HEK293 (cell line): ENCODE data around the gene TTC23.
"Not testable (repeated sequence)": the region's sequence is repeated elsewhere in the genome, so short reads cannot be mapped to it uniquely, and the experiment has no call there.

Experiments used
- CTCF ChIA-PET: fragments of 350-600 bp; formaldehyde crosslinking; extraction: SDS; loops from one replicate; lab custom pipeline; 2021; ENCODE audit warnings: antibody characterized with exemption; lab: Yijun Ruan, JAX
- POLR2A ChIA-PET: fragments of 300-600 bp; formaldehyde crosslinking; extraction: SDS; loops from one replicate; lab custom pipeline; 2020; ENCODE audit warnings: antibody characterized with exemption, inconsistent platforms; lab: Yijun Ruan, JAX
- H3K27ac ChIP-seq: fragments of 200-500 bp; sonication (Bioruptor generic); 2 replicates; pipeline ENCODE4 v1.5.1; 2014; ENCODE audit warnings: low read depth, low read length, control low read depth, inconsistent platforms; ENCODE audit errors: extremely low read depth
- H3K36me3 ChIP-seq, 2 experiments: fragments of 200-500 bp in 1 of 2; sonication (Bioruptor generic) in 1 of 2; 1 replicate in 1 of 2; 2 replicates in 1 of 2; pipeline ENCODE4 v1.5.1; 2014 to 2017; ENCODE audit warnings: inconsistent platforms in 2 of 2, low read length in 2 of 2; ENCODE audit not compliant: control insufficient read depth in 2 of 2, insufficient read depth in 1 of 2
- H3K4me1 ChIP-seq: fragments of 200-500 bp; sonication (Bioruptor generic); 2 replicates; pipeline ENCODE4 v1.5.1; 2014; ENCODE audit warnings: mild to moderate bottlenecking, low read length, inconsistent platforms; ENCODE audit not compliant: control insufficient read depth, insufficient read depth
- H3K4me3 ChIP-seq: 2 replicates; pipeline ENCODE4 v1.5.1; 2011; ENCODE audit warnings: low read depth, mild to moderate bottlenecking, control low read depth, low read length, moderate library complexity
- H3K9me3 ChIP-seq: fragments of 200-500 bp; sonication (Bioruptor generic); 2 replicates; pipeline ENCODE4 v1.5.1; 2014; ENCODE audit warnings: low read depth, low read length, inconsistent platforms; ENCODE audit not compliant: control insufficient read depth, insufficient read depth
- EGR2 ChIP-seq: fragments of 450-650 bp; formaldehyde crosslinking; IDR thresholded peaks from 2 replicates; pipeline ENCODE4 v1.5.1; 2016; ENCODE audit warnings: low read depth, missing biosample characterization, missing genetic modification characterization
- KLF1 ChIP-seq: fragments of 450-650 bp; formaldehyde crosslinking; IDR thresholded peaks from 2 replicates; pipeline ENCODE4 v1.5.1; 2016; ENCODE audit warnings: missing biosample characterization, missing genetic modification characterization
- MEIS1 ChIP-seq: sonication (generic); formaldehyde crosslinking; IDR thresholded peaks from 2 replicates; pipeline ENCODE4 v1.8.1; 2022; ENCODE audit warnings: missing genetic modification reagents, mild to moderate bottlenecking, borderline replicate concordance
- ZBTB7A ChIP-seq: fragments of 450-650 bp; formaldehyde crosslinking; IDR thresholded peaks from 2 replicates; pipeline ENCODE4 v1.5.1; 2016; ENCODE audit warnings: low read depth, missing biosample characterization, missing genetic modification characterization
- ZFP3 ChIP-seq: fragments of 450-650 bp; formaldehyde crosslinking; IDR thresholded peaks from 2 replicates; pipeline ENCODE4 v1.5.1; 2016; ENCODE audit warnings: low read depth, missing biosample characterization, missing genetic modification characterization
- ZFP41 ChIP-seq: fragments of 450-650 bp; formaldehyde crosslinking; IDR thresholded peaks from 2 replicates; pipeline ENCODE4 v1.5.1; 2016; ENCODE audit warnings: missing biosample characterization, missing genetic modification characterization, borderline replicate concordance
- ZNF133 ChIP-seq: fragments of 450-650 bp; formaldehyde crosslinking; IDR thresholded peaks from 2 replicates; pipeline ENCODE4 v1.5.1; 2016; ENCODE audit warnings: missing biosample characterization, missing genetic modification characterization
- ZNF138 ChIP-seq: fragments of 450-650 bp; formaldehyde crosslinking; IDR thresholded peaks from 2 replicates; pipeline ENCODE4 v1.5.1; 2016; ENCODE audit warnings: missing biosample characterization, missing genetic modification characterization, borderline replicate concordance
- ZNF155 ChIP-seq: fragments of 450-650 bp; formaldehyde crosslinking; IDR thresholded peaks from 2 replicates; pipeline ENCODE4 v1.5.1; 2016; ENCODE audit warnings: missing biosample characterization, missing genetic modification characterization
- ZNF37A ChIP-seq: fragments of 450-650 bp; IDR thresholded peaks from 2 replicates; pipeline ENCODE4 v1.5.1; 2018; ENCODE audit warnings: missing biosample characterization, missing genetic modification characterization
- ZNF449 ChIP-seq: fragments of 450-650 bp; formaldehyde crosslinking; IDR thresholded peaks from 2 replicates; pipeline ENCODE4 v1.5.1; 2017; ENCODE audit warnings: missing biosample characterization, mild to moderate bottlenecking, missing genetic modification characterization, moderate library complexity
- ZNF513 ChIP-seq: fragments of 450-650 bp; IDR thresholded peaks from 2 replicates; pipeline ENCODE4 v1.5.1; 2018; ENCODE audit warnings: missing biosample characterization, missing genetic modification characterization
- ZNF645 ChIP-seq: fragments of 450-650 bp; formaldehyde crosslinking; IDR thresholded peaks from 2 replicates; pipeline ENCODE4; 2016; ENCODE audit warnings: missing biosample characterization, missing genetic modification characterization

TTC23 gene

GRCh38 chr15:99114511-99115299 is 134.7 kb downstream of the TTC23 start:
- POLR2A ChIA-PET = no interaction called here
- no peaks in the 10 kb centered on the region for H3K9me3 ChIP-seq
- peaks cover 9 to 46% of the 10 kb centered on the region in 2 experiments; a peak in 2 of 3 replicates for H3K36me3 ChIP-seq
- no peak overlapping the region for H3K4me3 ChIP-seq
- TF ChIP-seq ZNF138 (tag by site-specific recombination) = no peak
- TF ChIP-seq KLF1 (tag by site-specific recombination) = peak; percentile 76
- no peak for TF ChIP-seq ZNF449 (tag by site-specific recombination)
- TF ChIP-seq ZFP3 = no peak
- H3K4me1 ChIP-seq = no peaks in the 10 kb centered on the region
- CTCF ChIA-PET = interaction anchor here (1.1 to 1.3 kb wide), 2 partner anchors 14 kb away, joined by 4 read pairs; no protein-coding TSS in a partner anchor
- H3K27ac ChIP-seq = no peak overlapping the region

- CTCF ChIA-PET = interaction anchor here (0.7 to 1.3 kb wide), 3 partner anchors 9 to 33 kb away, joined by 3 to 4 read pairs (median 3); partner anchors contain the start of gene SYNM
These were observed 135.7 kb downstream of the TTC23 start for GRCh38 chr15:99113547-99114271.

GRCh38 chr15:99111641-99112040 is 137.7 kb downstream of the TTC23 start:
- H3K4me3 ChIP-seq, H3K9me3 ChIP-seq, H3K4me1 ChIP-seq, H3K27ac ChIP-seq: not testable (repeated sequence)
- ChIA-PET POLR2A (interaction anchor here (1.2 kb wide), 1 partner anchor 12 kb away, joined by 3 read pairs; no protein-coding TSS in a partner anchor), CTCF (interaction anchor here (3.1 to 3.3 kb wide), 2 partner anchors 11 to 102 kb away, joined by 13 to 27 read pairs; no protein-coding TSS in a partner anchor)
- peaks cover 12 to 28% of the 10 kb centered on the region in 2 experiments; a peak in 2 of 3 replicates for H3K36me3 ChIP-seq

More at GRCh38 chr15:99113547-99114271, 135.7 kb downstream of the TTC23 start:
- no peaks in the 10 kb centered on the region for H3K9me3 ChIP-seq
- H3K36me3 ChIP-seq = peaks cover 9 to 36% of the 10 kb centered on the region in 2 experiments; a peak in 2 of 3 replicates
- no peak overlapping the region for H3K4me3 ChIP-seq
- TF ChIP-seq MEIS1 = no peak
- no peak for TF ChIP-seq ZNF645 (tag by site-specific recombination)
- TF ChIP-seq ZNF513 (tag by site-specific recombination) = no peak
- no peak for TF ChIP-seq ZNF37A (tag by site-specific recombination)
- no peak for TF ChIP-seq ZNF155 (tag by site-specific recombination)
- no peak for TF ChIP-seq EGR2 (tag by site-specific recombination)
- TF ChIP-seq ZFP41 (tag by site-specific recombination) = no peak
- TF ChIP-seq ZNF133 (tag by site-specific recombination) = no peak
- no peak for TF ChIP-seq ZBTB7A (tag by site-specific recombination)
- H3K27ac ChIP-seq = no peak overlapping the region
- H3K4me1 ChIP-seq = no peaks in the 10 kb centered on the region
- POLR2A ChIA-PET = no interaction called here
